SK-N-MC (cell line): ENCODE measurements around the gene NAA10.
A peak's percentile ranks its signal among the peaks of the same experiment; 100 is the strongest.

Experiments used
- DNase-seq: peaks from one replicate; pipeline ENCODE4 v3.0.0-alpha.2; 2011; ENCODE audit warnings: low read depth, low spot score
- H3K27ac ChIP-seq: fragments of 200-600 bp; sonication (generic); 2 replicates; pipeline ENCODE4 v1.5.1; 2016; ENCODE audit warnings: mixed run types
- H3K36me3 ChIP-seq: fragments of 200-600 bp; sonication (generic); 2 replicates; pipeline ENCODE4 v1.6.1; 2017; ENCODE audit warnings: antibody characterized with exemption, low read length, mixed read lengths; ENCODE audit not compliant: insufficient read depth
- H3K4me3 ChIP-seq: fragments of 200-600 bp; sonication (generic); 2 replicates; pipeline ENCODE4 v1.5.1; 2016
- H3K9ac ChIP-seq: fragments of 200-600 bp; sonication (generic); 2 replicates; pipeline ENCODE4 v1.8.0; 2017; ENCODE audit warnings: mixed run types, mixed read lengths; ENCODE audit not compliant: insufficient read length
- H3K9me3 ChIP-seq: fragments of 200-600 bp; sonication (generic); 2 replicates; pipeline ENCODE4 v1.6.1; 2017; ENCODE audit warnings: low read depth, mild to moderate bottlenecking, antibody characterized with exemption, low read length, moderate library complexity, mixed read lengths
- EZH2 ChIP-seq: fragments of 200-600 bp; sonication (generic); IDR thresholded peaks from one replicate; pipeline ENCODE4 v1.6.1; 2017; ENCODE audit warnings: antibody characterized with exemption
- FOXP2 ChIP-seq: optimal IDR thresholded peaks from 2 replicates; pipeline ENCODE3; 2011; ENCODE audit warnings: mild to moderate bottlenecking, moderate library complexity; ENCODE audit not compliant: insufficient read depth; ENCODE audit errors: extremely low read length, control extremely low read depth
- POLR2AphosphoS5 ChIP-seq: IDR thresholded peaks from 2 replicates; pipeline ENCODE4 v1.6.1; 2012; ENCODE audit warnings: mild to moderate bottlenecking, low read depth, low read length, borderline replicate concordance

The NAA10 gene

DNA sequence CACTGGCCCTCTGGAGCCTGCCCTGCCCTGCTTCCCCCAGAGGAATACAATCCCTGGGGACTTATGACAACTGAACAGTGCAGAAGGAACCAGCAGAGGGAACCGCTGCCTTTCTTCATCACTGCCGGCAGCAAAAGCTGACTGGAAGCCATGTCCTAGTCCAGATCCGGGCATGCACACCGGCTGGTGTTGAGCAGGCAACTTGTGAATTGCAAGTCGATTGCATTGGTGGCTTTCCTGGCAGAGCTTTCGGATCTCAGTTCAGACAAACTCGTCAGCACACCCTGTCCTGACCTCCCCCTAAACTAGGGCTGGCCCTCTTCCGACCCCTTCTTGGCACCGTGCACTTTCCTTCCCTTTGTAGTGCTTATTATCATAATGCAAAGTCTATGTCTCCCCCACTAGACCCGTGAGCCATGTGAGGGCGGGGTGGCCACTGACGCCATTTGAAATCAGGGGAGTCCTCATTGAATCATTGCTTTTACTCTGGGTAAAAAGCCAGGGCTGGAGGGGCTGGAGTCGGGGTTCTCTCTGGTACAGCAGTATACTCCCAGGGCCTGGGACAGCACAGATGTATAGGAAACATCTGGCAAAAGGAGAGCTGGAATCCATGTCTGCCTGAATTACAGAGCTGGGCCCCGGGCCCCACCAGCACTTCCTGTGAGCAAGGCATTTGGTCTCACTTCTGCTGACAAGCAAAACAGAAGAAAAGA is 10.5 kb downstream of the NAA10 start:
- no peak for TF ChIP-seq FOXP2
- Histone ChIP-seq H3K9me3 (no peaks in the 10 kb centered on the region), H3K4me3 (no peak overlapping the region; the same call in 1 of the 2 replicates), H3K36me3 (no peaks in the 10 kb centered on the region; the same call in 1 of the 2 replicates), H3K9ac (no peak overlapping the region), H3K27ac (peak overlapping the region; percentile 69)
- no peak for DNase-seq

DNA sequence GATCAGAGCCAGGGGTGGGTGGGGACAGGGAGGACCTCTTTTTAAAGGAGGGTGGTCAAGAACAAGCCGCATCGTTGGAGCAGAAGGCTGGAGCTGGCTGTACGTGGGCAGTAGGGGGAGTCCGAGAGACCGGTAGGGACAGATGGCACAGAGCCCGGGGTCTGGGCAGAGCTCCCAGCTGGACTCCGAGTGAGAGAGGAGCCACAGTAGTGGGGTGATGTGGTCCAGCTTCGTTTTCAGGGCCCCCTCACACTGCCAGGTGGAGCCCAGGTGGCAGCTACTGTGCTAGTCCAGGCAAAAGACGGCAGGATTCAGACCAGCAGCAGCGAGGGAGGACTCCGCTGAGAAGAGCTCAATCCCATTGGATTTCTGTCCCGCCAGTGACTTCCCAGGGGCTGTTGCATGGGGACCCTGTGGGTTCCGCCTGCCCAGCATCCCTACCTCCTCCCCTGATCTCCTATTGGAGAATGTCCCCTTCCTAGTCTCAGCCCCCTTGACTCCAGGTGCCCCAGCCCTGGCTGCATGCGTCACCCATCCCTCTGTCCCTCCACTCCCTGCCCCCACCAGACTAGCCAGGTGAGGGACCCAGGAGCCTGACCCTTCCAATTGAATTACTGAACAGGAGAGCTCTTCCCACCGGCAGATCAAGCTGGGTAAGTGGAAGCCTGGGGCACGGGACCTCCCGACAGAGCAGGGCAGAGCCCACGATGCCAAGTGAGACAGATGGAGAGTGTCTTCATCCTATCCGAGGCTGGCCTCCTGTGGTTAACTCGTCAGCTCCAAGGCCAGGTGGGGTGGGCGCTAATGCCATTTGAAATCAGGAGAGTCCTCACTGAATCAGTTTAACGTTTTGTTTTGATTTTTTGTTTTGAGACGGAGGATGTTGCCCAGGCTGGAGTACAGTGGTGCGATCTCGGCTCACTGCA is 11.6 kb downstream of the NAA10 start:
- TF ChIP-seq FOXP2, result no peak
- no peak for TF ChIP-seq POLR2AphosphoS5
- no peak for TF ChIP-seq EZH2
- no peak overlapping the region for H3K9ac ChIP-seq
- DNase-seq, result no peak
- no peaks in the 10 kb centered on the region for H3K36me3 ChIP-seq
- H3K9me3 ChIP-seq, result no peaks in the 10 kb centered on the region
- no peak overlapping the region for H3K27ac ChIP-seq
- no peak overlapping the region for H3K4me3 ChIP-seq

DNA sequence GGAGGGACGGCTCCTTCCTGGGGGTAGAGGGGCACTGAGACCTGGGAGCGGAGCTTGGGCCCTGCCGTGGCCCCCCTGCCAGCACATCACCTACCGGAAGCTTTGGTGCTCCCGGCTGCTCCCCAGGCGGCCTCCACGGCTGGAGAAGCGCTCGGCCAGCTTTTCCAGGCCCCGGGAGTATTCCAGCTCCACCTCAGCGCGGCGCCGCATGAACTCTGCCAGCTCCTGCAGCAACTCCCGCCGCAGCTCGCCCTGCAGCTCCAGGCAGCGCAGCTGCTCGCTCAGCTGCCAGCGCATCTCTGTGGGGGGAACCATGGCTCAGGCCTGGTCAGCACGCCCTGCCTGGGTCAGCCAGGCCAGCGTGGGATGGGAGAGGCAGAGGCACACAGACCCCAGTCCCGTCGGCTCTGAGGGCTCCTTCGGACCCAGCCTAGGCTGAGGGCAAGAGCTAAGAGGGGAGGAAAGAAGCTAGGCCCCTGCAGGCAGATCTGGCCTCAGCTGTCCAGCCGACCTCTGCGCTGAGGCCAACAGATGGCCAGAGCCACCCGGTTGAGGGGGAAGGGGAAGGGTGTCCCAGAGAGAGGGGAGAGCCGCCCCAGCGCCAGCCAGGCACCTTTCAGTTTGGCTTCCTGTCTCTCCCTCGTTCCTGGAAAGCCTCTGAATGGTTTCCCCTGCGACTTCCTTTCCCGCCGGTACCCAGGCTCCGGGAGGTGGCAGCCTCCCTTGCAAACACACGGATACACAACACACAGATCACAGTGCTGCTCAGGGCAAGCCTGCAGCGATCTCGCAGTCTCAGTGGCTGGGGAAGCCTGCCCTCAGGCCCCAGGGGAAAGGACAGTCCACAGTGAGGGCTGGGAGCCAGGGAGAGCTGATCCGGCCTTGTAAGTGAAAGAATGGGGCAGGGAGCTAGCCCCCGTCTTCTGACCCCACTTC is 13.1 kb downstream of the NAA10 start:
- Histone ChIP-seq H3K36me3 (no peaks in the 10 kb centered on the region), H3K4me3 (no peak overlapping the region), H3K27ac (no peak overlapping the region), H3K9me3 (no peaks in the 10 kb centered on the region), H3K9ac (no peak overlapping the region)
- no peak for DNase-seq
- TF ChIP-seq FOXP2, result no peak
- no peak for TF ChIP-seq POLR2AphosphoS5
- TF ChIP-seq EZH2, result no peak

DNA sequence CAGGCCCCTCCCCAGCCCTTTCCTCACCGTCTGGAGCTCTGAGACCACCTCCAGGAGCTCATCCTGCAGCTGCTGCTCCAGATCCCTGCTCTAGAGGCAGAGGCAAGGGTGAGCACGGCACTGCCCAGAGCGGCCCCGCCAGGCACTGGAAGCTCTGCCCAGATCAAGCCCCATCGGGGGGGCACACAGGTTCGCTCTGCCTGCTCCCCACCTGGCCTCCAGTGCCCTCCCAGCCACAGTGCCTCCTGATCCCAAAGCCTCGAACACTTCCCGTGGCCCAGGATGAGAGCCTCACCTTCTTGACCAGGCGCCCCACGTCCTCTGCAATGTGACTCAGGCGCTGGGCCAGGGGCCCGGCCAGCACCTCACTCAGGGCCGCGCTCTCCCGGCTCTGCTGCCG is 13.8 kb downstream of the NAA10 start:
- H3K9me3 ChIP-seq, result no peaks in the 10 kb centered on the region
- no peak overlapping the region for H3K9ac ChIP-seq
- no peak overlapping the region for H3K27ac ChIP-seq
- H3K36me3 ChIP-seq, result no peaks in the 10 kb centered on the region
- no peak for DNase-seq
- H3K4me3 ChIP-seq, result no peak overlapping the region
- TF ChIP-seq POLR2AphosphoS5 (no peak), EZH2 (no peak), FOXP2 (no peak)

DNA sequence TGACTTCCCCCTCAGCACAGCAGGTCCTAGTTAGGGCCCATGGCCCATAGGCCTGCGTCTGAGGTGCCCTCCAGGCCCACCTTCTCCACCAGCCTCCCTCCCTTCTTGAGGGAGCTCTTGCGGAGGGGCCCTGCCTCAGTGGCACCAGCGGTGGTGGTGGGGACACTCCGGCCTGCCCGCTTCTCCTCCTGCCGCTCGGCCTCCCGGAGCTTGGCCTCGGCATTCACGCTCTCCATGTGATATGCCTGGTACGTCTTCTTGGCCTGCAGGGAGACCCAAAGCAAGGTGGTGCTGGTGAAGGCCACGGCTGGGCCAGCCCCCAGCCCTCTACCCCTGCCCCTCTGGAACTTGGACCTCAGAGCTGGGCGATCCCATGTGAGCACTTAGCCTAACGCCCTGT is 14.3 kb downstream of the NAA10 start:
- no peak overlapping the region for H3K9ac ChIP-seq
- H3K9me3 ChIP-seq, result no peaks in the 10 kb centered on the region
- H3K36me3 ChIP-seq, result no peaks in the 10 kb centered on the region
- TF ChIP-seq FOXP2 (no peak), POLR2AphosphoS5 (no peak), EZH2 (no peak)
- H3K4me3 ChIP-seq, result no peak overlapping the region
- H3K27ac ChIP-seq, result no peak overlapping the region
- no peak for DNase-seq

DNA sequence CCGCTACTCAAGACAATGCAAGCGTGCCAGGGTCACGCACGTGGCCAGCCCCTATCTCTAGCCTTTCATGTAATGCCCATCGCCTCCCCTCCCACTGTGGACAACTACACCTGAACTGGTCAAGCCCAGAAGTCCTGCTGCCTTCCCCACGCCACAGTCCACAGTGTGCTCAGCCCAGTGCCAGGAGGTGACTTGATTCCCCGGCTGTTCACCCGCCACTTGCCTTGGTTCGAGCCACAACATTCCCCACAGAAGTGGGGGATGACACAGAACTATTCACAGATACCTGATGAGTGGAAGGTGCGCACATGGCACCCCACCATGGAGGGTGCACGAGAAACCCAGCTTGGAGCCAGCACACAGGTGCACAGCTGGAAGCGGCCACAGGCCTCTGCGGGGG is 15.6 kb downstream of the NAA10 start:
- H3K36me3 ChIP-seq, result no peaks in the 10 kb centered on the region
- no peaks in the 10 kb centered on the region for H3K9me3 ChIP-seq
- DNase-seq, result no peak
- TF ChIP-seq EZH2 (no peak), FOXP2 (no peak), POLR2AphosphoS5 (no peak)
- no peak overlapping the region for H3K9ac ChIP-seq
- no peak overlapping the region for H3K27ac ChIP-seq
- no peak overlapping the region for H3K4me3 ChIP-seq

DNA sequence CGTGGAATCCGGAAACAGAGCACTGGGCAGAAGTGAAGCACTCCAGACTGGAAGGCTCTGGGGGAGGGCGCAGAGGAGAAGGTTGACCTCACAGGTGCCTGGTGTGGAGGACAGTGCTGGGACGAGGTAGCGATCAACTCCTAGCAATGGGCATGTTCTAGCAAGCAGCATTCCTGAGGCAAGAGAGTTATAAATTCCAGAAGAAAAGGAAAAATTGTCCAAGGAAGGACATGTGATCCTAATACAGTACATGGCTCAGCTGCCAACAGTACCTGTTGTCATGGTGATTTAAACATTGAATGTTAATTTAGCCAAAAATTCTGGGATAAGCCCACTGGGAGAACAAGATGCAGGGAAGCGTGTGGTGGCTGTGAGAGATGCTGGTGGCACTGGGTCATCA is 17.0 kb downstream of the NAA10 start:
- Histone ChIP-seq H3K4me3 (no peak overlapping the region), H3K36me3 (no peaks in the 10 kb centered on the region), H3K27ac (no peak overlapping the region), H3K9ac (no peak overlapping the region), H3K9me3 (no peaks in the 10 kb centered on the region)
- TF ChIP-seq EZH2, result no peak
- TF ChIP-seq POLR2AphosphoS5, result no peak
- no peak for TF ChIP-seq FOXP2
- DNase-seq, result no peak

DNA sequence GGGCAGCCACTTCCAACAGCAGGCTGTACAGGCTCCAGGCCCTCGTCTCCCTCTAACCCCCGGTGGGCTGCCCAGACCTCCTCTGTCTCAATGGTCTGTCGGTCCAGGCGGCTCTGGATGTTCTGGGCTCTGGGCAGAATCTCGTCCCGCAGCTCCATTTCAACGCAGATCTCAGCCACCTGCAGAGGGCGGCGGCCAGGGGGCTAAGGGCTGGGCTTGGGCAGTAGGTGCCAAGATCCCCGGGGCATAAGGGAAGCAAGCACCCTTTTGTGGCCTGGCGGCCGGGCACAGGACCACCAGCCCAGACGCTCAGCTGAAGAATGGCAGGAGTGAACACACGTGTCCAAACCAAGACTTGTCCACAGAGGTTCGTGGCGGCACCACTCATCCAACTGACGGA is 21.1 kb downstream of the NAA10 start:
- DNase-seq, result no peak
- Histone ChIP-seq H3K9ac (no peak overlapping the region), H3K4me3 (no peak overlapping the region), H3K9me3 (no peaks in the 10 kb centered on the region), H3K36me3 (no peaks in the 10 kb centered on the region), H3K27ac (no peak overlapping the region)
- TF ChIP-seq FOXP2 (no peak), EZH2 (no peak), POLR2AphosphoS5 (no peak)
